ENCODE results near the gene PPM1M.

GRCh38 chr3:52279596-52279995 is 34.0 kb downstream of the PPM1M start:
- TF ChIP-seq PKNOX1 (IDR thresholded peaks at IDR 0.05) (no peak), POLR2A (IDR thresholded peaks at IDR 0.05; ENCODE audit: low read depth, low read length) (no peak), CTCF (IDR thresholded peaks at IDR 0.05 in 2 of 3, conservative IDR thresholded peaks at IDR 0.05 in 1 of 3; ENCODE audit: control insufficient read depth in 2 of 3, extremely low read depth in 1 of 3, insufficient read depth in 1 of 3, low read depth in 3 of 3, low read length in 3 of 3) (no peak), BCL3 (IDR thresholded peaks at IDR 0.05; ENCODE audit: borderline replicate concordance, insufficient read depth, low read depth, low read length, poor library complexity, severe bottlenecking) (no peak), EZH2 (IDR thresholded peaks at IDR 0.05; ENCODE audit: borderline replicate concordance, control insufficient read depth, low read depth, low read length) (no peak), ZBTB33 (IDR thresholded peaks at IDR 0.05) (no peak), ZNF274 (IDR thresholded peaks at IDR 0.05; ENCODE audit: insufficient read depth, insufficient read length) (no peak), ATF3 (IDR thresholded peaks at IDR 0.05; ENCODE audit: borderline replicate concordance, extremely low read depth, low read depth, low read length) (no peak), MEF2A (IDR thresholded peaks at IDR 0.05; ENCODE audit: insufficient read depth, low read depth, low read length) (no peak), POLR2AphosphoS5 (IDR thresholded peaks at IDR 0.05; ENCODE audit: low read length) (no peak)
